ENCODE data around the gene WNT3.

The WNT3 gene

DNA sequence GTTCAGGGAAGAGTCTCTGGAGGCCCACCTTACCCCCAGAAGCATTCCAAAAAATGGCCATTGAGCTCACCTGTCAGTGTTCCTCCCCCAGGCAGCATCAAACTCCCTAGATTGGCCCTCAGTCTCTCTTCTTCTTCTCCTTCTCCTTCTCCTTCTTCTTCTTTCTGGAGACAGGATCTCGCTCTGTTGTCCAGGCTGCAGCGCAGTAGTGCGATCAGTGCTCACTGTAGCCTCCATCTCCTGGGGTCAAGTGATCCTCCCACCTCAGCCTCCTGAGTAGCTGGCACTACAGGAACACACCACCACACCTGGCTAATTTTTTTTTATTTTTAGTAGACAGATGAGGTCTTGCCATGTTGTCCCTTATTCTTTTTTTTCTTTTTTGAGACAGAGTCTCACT, 16.4 kb upstream of the WNT3 start:
- DNase-seq = no peak

DNA sequence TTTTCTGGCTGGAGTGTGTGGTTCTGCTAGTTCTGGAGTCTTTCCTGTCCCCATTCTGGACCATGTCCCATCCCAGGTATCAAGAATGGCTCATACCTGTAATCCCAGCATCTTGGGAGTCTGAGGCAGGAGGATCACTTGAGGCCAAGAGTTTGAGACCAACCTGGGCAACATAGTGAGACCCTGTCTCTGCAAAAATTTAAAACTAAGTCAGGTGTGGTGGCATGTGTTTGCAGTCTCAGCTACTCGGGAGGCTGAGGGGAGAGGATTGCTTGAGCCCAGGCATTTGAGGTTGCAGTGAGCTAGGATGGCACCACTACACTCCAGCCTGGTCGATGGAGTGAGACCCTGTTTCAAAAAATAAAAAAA, 15.3 kb upstream of the WNT3 start:
- DNase-seq = no peak

DNA sequence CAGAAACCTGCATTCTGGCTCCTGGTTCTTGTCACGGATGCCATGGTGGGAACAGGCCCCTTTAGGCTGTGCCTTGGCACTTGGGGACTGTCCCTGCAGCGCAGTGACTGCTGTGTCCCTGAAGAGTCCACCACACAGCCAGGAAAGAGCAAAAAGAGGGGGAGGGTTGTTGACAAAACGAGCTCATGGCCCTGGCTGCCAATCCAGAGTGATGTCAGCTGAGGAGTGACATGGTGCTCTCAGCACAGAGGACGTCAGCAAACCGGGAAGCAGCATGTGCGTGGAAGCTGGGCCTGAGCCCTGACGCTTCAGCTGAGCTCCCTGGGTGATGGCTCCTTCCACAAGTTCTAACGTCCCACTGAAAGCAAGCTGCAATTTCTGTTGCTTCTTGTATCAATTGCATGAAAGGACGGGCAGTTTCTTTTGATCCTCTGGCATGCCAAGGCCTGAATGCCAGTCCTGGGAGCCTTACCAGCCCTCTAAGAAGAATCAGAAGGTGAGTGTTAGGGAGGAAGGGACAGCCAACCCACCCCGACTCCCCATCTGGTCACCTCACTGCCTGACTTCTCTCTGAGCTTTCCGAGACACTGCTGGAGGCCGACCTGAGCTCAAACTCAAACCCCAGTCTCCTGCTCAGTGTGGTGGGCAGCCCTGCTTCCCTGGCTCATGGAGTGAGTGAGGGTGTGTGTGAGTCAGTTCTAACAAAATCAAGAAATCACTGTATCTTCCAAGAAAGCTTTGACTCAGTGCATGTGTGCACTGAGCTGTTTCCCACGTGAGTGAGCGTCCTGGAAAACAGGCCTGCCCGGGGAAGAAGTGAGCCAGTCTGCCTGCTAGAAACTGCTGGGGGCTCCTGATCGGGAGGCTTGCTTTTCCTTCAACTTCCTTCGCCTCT, 14.7 kb upstream of the WNT3 start:
- DNase-seq = no peak

DNA sequence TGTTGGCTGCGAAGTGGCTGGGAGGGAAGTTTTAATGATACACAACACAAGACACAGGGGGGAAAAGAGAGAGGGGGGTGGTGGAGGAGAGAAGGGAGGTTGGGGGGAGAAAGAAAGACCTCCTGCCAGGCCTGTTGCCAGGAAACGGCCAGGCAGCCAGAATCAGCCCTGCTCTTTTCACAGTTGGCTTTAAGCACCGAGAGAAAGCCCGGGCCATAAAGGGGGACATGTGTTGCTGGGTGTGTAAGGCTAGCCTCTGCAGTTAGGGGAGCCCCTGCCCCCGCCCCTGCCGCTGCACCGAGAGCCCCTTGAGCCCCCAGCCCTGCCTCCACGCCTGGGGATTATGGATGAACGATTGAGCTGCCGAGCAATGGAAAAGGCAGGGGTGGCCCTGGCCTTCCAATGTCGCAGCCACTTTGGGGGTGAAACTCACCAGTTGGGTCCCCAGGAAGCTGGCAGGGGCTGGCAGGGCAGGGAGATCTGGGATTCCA, 13.9 kb upstream of the WNT3 start:
- DNase-seq = no peak

DNA sequence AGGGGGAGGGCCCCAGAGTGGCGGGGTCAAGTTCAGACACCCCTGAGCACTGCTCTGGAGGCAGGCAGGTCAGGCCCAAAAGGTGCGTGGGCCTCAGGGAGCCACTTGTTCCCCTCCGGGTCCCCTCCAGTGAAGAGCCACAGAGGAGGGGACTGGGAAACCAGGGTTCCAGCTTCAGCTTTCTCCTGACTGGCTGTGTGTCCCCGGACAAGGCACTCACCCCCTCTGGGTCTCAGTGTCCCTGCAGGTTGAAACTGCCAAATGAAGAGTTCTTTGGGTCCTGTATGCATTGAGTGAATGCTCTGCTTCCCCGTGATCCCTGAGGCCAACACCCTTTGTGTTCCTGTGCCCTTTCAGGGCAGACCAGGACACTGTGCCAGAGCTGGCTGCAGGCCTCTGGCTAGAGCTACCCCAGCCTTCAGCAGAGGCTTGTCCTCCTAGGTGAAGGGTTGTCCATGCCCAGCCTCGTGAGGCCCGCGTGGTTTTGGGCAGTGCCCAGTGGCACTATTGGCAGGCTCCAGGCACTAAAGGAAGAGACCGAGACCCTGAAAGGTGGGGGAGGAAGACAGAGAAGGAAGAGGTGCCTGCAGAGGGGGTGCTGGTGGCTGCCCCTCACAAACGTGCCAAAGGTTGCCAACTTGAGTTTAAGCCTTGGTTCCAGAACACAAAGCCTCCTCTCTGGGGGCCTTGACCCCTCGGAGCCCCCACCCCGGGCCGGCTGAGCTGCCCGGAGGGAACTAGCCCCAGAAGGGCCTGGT, 13.3 kb upstream of the WNT3 start:
- no peak for DNase-seq

DNA sequence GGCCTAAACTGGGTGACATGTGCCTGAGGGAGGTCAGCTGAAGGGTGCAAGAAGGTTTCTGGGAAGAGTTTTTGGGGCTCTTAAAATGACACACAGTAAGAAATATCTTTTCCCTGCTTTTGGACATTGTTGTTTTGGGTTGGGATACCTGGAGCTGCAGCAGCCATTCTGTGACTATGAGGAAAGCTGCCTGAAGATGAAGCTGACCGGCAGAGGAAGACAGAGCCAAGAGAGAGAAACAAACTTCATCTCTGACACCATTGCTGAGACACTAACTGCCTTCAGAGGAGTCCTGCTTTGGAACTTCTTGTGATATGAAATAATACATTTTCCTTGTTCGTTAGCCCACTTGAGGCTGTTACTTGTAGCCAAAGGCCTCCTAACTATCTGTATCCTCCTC, 8.8 kb upstream of the WNT3 start:
- no peak for DNase-seq

DNA sequence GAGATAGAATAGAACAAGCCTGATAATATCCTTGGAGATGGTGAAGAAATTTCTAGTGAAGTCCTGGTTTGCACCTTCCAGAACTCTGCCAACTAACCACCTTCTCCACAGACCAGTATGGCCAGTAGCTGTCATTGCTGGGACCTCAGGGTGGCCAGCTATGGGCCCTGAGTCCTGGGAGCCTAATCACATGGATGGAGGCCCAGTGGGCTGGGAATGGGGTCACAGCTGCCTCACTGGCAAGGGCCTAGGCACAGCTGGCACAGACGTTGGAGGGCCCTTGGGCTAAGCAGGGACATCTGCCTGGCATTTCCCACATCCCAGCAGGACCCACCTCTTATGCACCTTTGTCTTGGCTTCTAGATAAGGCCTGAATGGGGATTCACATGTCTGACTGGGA, 7.6 kb upstream of the WNT3 start:
- DNase-seq = no peak

DNA sequence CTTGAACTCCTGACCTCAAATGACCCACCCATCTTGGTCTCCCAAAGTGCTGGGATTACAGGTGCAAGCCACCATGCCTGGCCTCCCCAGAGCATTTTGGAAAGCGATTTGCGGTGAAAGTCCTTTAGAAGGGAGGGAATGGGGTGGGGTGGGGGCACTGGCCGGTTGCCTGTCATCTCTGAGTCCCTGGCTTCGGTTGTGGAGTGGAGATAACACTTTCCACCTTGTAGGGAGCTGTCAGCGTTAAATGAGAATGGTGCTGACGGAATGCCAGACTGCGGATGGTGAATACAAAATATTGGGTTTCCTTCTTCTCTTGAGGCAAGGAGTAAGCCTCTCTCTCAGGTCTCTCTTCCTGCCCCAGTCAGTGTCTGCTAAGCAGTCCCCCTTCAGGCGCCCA, 5.2 kb upstream of the WNT3 start:
- no peak for DNase-seq

DNA sequence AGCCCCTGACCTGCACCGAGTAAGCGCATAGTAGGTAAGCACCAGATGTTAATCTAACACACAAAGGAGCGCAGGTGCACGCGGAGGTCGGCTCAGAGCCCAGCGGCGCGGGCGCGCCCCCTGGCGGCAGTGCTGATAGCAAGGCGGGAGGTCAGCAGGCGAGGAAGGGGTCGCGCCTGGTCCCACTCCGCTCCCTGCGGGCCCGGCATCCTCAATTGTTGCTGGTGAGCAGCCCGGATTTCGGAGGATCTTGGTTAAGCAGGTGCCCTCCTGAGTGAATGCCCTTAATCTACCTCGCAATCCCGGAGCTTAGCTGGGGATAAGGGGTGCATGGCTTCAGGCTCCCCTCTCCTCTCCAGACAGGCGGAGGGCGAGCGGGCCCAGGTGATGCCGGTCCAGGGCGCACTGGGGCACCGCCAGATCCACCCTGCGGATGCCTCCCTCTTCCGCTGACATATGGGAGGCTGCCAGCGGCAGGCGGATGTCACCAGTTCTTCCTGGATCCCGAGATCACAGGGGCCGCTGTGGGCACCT, 4.0 kb upstream of the WNT3 start:
- no peak for DNase-seq

DNA sequence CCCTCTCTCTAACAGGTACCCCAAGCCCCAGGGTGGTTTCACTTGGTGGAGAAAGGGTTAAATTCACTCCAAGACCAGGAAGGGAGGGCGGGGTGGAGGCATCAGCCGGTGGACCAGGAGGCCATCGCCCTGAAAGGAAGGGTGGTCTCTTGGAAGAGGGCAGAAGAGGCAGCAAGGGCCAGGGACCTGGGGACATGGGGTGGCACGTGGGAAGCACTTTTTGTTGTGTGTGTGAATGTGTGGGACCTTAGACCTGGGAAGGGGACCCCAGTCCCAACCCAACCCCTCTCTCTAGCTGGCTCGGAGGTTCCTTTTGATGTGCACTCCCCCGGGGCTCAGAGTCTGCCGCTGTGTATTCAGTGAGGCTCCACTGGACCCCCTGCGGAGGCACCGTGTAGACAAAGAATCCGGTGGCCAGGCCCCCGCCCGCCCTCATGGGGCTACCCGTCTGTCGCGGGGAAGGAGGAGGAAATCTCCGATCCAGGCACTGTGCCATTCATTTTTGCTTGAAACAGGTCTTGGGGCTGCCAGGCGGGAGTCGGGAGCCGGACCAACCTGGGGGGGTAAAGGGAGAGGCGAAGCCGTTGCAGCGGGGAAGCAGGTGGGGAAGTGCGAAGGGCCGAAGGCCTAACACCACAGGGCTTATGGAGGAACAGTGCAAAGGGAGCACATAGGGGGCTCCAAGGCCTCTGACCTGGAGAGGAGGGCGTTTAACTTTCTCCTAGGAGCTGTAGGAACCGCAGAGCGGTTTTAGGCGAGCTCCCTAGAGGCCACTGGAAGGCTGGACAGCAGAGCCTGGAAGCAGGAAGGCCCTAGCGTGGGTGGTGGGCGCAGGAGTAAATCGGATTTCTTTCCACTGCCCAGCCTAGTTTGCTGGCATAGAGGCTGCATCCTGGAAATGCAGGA, 3.2 kb upstream of the WNT3 start:
- DNase-seq = no peak

DNA sequence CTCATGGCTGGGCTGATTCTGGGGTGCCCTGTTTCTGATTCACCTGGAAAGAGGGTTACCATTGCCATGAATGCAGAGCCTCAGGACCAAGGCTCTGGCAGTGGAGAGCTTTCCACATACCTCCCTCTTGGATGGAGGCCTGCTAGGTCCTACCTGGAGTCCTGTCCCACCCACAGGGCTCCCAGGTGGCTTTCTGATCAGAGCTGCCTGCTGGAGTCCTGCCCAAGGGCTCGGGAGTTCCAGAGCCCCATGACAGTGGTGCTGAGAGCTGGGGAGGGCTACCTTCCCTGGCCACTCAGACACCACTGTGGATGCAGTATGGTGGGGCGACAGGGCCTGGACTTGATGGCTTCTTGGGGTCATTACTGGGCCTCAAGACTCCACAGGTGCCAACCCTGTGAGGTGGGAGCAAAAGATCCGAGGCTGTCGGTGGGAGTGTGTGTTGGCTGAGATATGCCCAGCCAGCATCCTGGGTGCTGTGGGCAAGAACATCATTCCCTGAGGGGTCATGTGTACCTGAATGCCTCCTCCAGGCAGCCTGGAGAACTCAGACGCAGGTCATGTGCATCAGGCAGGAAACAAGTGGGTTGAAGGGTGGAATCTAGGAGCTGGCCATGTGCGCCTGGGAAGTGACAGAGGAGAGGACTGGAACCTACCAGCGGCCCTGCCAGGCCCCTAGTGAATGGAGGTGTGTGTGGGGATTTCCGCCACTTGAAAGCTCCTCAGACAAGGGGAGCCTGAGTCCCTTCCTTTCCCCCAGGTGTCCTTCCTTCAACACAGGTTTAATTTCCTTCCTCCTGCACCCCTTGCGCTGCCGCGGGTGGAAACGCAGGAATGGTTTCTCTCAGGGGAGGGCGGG, 2.3 kb upstream of the WNT3 start:
- no peak for DNase-seq

DNA sequence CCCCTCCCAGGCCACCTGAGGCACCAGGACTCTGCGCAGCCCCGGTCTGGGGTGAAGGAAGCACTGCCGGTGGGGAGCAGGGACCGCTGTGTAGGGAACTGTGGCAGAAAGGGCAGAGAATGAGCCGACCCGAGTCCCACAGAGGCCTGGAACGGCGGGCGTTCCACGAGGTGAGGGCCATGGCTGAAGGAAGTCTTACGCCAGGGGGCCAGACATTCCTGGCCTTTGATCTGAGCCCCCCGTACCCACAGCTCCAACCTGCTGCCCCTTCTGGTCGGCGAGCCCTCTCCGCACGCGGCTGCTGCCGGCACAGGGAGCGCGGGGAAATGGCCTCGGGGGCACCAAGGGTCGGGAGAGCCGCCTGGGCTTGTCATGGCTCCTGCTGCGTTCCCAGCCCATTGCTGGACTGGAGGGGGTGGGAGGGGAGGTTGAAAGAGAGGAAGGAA, 1.4 kb upstream of the WNT3 start:
- DNase-seq = no peak

DNA sequence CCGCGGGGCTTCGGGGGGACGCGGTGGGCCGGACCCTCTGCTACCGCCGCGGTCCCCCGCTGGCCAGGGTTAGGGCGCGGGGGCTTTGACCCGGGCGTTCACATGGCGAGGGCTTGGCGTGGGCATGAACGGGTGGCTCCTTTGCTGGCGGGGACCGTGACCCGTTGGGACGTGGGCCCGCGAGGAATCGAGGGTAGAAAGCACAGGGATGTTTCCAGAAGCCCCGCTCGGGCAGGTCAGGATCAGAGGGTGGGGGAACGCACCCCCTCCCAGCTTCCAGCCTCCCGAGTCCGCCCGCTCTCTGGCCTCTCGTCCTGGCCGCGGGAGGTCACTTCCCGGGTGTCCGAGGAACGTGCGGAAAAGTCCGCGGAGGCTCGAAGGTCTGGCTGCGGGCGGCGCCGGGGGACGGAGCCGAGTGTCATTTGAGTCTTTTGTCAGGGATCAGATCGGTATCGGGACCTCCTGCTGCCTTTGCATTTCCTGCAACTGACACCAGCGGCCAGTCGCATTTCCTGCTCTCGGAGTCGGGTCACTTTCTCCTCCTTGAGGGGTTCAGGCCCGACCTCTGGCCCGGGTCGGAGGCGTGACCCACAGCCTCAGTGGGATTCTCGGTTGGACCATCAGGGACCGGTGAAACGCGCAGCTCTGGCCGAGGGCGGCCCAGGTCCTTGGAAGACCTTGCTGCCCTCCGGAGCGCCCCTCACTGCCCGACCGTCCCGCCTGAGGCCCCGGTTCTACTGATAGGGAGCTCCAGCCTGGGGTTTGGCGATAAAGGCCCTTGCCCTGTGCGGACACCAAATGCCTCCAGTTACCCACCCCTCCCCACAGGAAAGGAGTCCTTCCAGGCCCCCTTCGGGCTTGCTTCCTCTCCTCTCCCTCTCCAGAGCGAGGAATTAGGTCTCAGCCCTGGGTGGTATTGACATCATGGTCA, 702 bp upstream of the WNT3 start:
- no peak for DNase-seq

DNA sequence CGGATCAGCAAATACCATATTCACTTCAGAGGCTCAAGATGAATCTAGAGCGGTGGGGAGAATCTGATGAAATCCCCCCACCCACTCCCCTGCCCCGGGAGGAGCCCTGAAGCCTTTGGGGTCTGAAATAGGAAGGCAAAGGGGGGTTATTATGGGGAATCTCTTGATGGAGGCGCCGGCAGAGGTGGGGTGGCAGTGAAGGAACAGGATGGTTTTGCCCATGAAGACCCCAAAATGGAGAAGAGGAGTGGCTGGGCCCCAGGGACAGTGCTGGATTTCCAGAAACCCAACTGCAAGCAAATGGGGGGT, 637 bp downstream of the WNT3 start:
- no peak for DNase-seq

DNA sequence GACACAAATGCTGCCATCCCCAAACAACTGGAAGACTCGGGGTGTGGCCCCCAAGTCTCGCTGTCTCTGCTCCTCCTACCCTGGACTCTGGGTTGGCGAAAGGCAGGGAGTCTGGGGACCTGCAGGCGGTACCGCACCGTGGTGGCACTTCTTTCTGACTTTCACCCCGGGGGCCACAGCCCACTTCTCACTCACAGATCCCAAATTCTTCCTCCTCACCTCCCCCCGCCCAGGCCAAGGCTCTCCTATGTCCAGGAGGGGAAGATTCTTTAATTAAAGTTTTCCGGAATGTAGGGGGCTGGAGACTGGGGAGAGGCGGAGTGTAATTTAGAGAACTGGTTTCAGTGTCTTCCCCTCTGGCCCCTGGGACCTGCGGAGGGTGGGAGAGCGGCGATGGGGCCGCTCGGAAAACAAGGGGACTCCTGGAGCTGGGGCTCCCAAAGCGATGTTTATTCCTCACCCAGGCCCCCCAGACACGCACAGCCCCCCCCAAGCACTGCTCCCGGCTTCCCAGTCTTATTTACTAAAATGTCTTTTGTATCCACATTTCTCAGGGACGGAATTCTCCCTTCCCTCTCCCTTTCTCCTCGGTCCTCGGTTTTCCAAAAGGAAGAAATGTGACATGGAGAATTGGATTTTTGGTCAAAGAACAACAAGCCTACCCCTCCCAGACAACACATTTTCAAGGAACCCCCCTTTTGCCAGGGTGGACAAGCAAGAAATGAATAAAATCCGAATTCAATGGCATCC, 1.2 kb downstream of the WNT3 start:
- no peak for DNase-seq

DNA sequence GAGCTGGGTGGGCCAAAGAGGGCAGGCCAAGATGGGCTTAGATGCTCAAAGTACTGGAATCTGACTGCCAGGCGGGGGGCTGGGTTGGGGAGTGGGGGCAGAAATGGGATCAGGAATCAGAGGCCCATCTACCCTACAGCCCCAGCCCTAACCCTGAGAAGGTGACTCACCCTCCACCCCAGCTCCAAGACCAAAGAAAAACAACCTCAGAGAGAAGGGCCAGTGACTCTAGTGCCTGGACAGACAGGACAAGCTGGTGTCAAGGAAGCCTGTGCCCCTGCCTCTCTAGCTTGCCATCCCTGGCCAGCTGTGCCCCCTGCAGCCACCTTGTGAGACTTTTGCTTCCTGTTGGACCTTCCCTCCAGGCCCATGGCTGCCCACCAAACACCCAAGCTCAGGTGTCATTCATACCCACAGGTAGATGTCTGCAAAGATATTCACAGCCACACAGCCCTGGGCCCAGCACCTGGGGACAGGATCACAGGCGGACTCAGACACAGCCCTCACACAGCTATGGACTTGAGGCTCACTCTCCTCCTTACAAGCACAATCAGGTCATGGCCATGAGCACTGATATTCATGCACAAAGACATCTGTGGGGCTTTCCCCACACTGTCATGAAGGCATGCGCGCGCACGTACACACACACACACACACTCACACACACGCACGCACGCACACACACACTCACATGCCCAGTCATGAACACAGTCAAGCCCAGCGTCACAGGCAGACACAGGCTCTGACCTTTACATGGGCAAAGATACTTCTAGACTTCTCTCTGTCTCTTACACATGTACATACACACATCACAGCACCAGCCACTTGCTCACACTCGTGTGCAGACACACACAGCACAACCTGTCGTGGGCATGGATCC, 2.8 kb downstream of the WNT3 start:
- no peak for DNase-seq

DNA sequence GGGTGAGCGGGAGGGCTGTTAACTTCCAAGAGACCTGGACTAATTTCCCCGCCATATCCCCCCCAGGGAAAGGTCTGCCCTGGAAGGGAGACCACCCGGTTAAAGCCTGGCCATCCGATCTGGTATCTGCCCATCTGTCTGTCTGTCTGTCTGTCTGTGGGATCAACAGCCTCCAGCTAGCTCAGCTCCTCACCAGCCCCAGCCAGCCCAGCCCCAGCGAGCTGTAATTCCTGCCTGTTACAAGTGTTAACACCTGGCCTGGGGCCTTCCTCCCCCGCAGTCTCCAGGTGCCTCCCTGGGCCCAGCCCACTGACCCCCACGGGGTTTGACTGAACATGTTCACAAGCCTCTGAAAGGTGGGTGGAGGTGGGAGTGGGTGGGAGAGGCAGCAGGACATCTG, 4.0 kb downstream of the WNT3 start:
- no peak for DNase-seq

DNA sequence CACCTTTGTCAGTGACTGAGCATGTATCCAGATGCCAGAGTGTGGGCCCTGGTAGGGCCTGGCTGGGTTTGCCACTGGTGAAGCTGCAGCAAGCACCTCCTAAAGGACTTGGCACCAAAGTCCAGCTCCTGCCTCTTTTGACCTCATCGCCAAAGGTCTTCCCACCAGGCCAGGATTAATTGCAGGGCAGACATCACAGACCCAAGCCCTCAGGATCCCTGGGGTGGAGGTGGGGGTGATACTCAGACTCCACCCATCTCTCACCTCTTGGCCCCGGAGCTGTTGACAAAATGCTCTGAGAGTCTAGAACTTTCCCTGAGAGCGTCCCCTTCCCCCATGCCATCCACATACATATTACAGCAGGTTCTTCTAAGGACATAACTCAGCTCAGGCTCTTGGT, 4.6 kb downstream of the WNT3 start:
- no peak for DNase-seq
